ENCODE results near the gene PNISR.

The PNISR gene

DNA sequence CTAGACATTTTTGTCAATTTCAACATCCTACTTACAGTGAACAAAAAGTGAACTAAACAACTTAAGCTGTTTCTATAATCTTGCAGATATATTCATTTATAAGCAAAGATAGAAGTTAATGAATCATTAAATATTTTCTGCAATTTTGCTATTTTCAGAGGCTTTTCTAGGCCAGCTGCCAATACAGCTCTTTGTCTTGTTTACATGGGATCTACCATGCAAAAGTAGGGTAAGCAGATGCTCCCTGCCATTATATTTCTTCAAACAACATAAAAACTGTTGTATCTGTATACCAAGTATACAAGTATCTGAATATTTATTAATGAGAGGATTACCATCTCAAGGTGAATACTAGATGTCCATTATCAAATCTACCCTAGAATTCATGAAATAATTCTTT lies 15.4 kb downstream of the PNISR start:
- no peak for DNase-seq (ENCODE audit: low read depth)

DNA sequence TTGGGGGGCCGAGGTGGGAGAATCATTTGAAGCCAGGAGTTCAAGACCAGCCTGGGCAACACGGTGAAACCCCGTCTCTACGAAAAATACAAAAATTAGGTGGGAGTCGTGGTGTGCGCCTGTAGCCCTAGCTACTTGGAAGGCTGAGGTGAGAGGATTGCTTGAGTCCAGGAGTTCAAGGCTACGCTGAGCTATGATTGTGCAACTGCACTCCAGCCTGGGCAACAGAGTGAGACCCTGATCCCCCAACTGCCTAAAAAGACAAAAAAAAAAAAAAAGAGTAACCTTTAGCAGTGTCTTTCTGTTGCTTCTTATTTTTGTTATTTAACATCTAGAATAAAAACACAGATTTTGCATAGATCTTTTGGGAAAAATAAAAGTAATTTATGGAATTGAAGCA lies 18.0 kb downstream of the PNISR start:
- DNase-seq (ENCODE audit: low read depth), result no peak

DNA sequence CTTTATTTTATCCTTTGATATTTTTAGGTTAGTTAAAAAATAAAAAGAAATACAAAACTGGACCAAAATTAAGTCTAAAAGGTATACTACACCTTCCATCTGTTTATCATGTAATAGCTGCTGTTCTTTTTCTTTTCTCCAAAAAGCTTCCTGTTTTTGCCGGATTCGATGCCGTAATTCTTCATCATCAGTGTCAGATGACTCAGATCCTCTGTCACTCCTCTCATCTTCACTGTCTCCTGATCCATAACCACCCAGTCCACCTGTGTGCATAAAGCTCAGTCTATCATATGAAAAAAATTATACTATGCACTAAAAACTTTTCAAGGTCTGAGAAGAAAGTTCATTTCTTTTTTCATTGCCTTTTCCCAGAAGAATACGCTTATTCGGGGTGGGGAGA lies 22.7 kb downstream of the PNISR start:
- no peak for DNase-seq (ENCODE audit: low read depth)

DNA sequence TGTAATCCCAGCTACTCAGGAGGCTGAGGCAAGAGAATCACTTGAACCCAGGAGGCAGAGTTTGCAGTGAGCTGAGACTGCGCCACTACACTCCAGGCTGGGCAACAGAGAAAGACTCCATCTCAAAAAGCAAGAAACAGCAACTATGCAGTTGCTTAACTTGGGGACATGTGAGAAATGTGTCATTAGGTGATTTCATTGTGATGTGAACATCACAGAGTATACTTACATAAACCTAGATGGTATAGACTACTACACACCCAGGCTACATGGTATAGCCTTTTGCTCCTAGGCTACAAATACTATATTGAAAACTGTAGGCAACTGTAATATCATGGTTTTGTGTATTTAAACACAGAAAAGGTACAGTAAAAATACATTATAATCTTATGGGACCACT lies 27.8 kb downstream of the PNISR start:
- DNase-seq (ENCODE audit: low read depth), result no peak

DNA sequence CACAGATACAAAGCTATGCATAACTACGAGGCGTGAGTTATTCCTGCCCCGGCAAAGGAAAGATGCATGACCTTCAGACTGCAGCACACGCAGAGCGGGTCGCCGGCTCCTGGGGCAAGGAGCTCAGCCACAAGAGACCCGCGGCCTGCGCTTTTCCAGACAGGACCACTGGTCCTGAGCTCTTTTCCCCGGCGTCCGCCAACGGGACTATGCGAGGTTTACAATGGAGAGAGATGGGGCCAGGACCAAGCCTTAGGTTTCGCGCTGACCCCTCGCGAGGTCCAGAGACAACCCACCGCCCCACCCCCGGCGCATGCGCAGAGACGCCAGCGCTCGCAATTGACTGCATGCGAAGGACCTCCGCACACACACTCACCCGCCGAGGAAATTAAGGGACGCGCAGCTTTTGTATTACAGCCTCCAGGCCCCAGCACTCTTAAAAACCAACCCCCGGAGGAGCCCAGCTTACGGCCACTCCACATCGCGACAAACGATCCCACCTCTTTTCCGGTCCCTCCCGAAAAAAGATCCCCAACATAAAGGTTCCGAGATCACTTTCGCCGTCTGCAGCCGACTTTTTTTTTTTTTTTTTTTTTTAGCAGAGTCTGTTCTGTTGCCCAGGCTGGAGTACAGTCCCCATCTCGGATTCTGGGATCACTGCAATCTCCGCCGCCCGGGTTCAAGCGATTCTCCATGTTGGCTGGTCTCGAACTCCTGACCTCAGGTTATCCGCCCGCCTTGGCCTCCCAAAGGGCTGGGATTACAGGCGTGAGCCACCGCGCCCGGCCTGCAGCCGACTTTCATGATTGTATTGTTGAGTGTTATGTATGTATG lies 31.2 kb downstream of the PNISR start, which contains the start of gene COQ3:
TSS of gene COQ3 (minus strand) at position 498 of the 834 bp plus-strand sequence. CDS start at position 482, 16 bp downstream.
- peak; percentile 40 for DNase-seq (ENCODE audit: low read depth)

DNA sequence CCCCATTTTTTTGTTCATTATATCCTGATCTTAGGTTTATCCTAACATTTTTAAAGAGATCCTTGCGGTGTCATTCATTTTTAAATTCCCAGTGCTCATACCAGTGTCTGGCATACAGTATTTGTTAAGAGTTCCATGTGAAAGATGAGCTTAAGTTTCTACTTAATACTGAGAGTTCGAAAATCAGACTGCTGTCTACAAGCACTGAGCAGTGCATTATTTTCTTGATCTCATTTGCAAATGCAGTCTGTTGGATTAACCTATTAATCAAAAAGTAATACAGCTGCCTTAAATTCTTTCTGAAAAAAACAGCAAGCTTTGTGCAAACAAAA lies 31.8 kb downstream of the PNISR start:
- no peak for DNase-seq (ENCODE audit: low read depth)

DNA sequence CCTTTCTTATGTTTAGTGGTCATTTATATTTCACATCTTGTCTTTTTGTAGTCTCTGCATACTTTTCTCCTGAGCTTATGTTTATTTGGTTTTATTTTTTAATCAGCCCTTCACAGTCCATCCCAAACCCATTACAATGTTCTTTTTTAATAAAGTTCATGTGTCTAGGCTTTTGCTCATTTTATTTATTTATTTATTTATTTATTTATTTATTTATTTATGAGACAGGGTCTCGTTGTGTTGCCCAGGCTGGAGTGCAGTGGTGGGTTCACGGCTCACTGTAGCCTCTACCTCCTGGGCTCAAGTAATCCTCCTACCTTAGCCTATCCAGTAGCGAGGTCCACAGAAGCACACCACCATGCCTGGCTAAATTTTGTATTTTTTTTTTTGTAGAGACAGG lies 34.2 kb downstream of the PNISR start:
- DNase-seq (ENCODE audit: low read depth), result no peak

DNA sequence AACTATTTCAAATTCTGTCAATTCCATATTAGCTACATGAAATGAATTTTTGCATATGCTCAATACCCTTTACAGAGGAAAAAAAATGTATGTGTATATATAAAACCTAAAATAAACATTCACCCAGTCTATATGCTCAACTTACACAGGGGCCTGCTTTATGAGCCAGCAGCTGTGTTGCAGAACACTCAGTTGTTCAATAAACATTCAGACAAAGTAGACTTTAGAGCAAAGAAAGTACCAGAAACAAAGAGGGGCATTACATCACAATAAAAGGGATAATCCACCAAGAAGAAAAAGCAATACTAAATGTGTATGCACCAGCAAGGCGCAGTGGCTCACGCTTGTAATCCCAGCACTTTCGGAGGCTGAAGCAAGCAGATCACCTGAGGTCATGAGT lies 40.6 kb downstream of the PNISR start:
- DNase-seq (ENCODE audit: low read depth), result no peak

DNA sequence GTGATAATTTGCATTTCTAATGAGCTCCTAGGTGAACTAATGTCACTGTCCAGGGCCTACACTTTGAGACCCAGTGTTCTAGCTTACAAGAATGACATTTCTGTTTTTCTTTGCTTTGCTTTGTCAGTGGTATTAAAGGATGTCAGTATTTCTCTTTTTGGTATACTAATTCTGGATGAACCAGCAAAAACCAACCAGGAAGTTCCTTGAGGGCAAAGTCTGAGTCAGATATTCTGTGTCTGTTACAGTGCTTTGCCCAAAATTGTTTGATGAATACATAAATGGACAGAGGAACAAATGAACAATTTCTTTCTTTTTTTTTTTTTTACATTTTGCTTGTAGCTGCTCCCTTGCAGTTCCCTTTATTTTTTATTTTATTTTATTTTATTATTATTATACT lies 46.5 kb downstream of the PNISR start:
- DNase-seq (ENCODE audit: low read depth), result no peak

DNA sequence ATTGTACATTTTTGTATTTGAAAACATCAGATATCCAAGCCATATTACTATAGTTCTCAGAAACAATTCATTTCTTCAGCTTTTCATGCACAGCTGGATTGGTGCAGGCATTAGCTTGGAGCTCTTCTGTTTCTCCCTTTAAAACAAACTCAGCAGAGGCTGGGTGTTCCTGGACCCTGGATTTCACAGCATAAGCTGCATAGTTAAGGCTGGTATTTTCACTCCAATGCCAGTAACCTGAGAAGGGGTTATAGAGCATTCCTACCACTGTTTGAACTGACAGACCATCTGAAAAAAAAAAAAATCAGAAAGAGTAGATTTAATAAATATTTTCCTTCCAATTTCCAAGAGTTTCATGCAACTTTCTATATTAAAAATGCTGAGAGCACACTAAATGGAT lies 55.6 kb downstream of the PNISR start:
- no peak for DNase-seq (ENCODE audit: low read depth)

DNA sequence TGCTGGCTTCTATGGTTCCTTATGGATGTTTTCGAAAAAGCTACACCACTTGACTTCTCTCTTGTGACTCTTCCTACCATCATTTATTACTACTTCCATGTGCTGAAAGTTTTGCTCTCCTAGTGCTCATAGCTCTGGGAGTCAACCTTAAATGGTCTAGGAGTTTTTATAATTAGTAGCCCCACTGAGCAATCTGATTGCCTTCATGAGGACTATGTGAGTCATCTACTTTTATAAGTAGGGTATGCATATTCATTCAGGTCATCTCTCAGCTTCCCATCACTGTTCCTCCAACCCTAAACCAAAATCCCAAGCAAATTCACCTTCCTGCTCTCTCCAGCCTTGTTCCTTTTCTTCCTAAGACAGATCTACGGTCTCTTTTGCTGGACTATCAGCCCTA lies 58.3 kb downstream of the PNISR start:
- no peak for DNase-seq (ENCODE audit: low read depth)

DNA sequence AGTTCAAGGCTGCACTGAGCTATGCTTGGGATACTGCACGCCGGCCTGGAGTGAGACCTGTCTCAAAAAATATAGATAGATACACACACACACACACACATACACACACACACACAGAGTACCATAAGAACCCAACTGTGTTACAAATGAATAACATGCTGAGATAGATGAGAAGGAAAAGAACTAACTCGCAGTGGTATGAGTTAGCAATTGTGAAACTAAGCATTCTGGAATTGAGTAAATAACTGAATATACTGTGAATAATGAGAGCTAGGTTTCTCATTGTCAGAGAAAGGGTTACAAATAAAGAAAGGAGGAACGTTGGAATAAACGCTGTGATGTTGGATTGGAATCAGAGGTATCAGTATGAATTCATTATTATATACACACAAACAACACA lies 61.1 kb downstream of the PNISR start:
- no peak for DNase-seq (ENCODE audit: low read depth)

DNA sequence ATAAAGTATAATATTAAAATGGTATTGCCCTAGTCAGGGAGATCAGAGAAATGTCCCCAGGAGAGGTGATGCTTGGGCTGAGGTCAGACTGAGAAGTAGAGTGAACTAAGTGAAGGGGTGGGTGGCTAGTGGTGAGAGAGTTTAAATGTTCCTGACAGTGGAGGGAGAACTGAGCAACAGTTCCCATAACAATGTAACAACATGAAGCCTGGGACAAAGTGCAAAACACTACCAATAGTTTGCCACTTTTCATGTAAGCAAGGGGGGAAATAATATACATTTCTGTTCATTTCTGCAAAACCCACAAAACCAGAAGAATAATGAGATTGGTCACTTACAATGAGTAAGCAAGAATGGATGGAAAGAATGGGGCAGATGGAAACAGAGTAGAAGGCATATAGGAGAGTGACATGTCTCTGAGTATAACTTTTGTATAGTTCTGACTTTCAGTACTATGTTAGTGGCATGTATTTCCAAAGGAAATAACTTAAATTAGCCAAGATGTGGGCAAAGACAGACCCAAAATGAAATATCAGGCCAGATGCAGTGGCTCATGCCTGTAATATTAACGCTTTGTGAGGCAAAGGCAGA lies 62.3 kb downstream of the PNISR start:
- no peak for DNase-seq (ENCODE audit: low read depth)

DNA sequence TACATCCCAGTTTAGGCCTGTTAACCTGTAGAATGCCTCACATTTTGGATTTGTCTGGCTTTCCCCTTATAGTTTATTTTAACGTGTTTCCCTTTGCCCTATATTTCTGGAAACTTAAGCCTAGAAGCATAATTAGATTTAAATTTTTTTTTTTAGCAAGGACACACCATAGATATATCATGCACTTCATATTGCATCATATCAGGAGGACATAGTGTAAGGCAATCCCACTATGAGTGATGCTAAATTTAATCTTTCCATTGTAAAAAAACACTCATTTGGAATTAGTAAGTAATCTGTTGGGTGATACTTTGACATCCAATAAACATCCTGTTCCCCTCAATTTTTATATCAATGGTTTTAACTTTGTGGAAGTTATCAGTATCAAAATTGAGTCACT lies 65.3 kb downstream of the PNISR start:
- no peak for DNase-seq (ENCODE audit: low read depth)

DNA sequence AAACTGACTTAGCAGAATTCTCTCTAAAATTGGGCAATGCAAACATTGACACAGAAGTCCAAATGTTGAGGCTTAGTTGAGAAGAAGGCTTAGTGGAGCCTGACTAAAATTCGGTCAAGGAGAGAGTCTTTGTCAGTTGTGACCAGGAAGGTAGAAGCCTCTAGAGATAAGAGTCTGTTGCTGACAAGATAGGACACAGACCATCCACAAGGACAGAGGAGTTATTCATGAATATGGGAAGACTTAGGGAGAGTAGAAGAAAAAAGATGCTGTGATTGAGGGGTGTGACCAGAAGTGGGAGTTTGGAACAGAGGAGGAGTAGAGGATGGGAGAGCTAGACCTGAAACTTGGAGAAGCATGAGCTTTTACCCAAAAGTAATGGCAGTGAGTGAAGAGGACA lies 68.5 kb downstream of the PNISR start:
- DNase-seq (ENCODE audit: low read depth), result no peak

DNA sequence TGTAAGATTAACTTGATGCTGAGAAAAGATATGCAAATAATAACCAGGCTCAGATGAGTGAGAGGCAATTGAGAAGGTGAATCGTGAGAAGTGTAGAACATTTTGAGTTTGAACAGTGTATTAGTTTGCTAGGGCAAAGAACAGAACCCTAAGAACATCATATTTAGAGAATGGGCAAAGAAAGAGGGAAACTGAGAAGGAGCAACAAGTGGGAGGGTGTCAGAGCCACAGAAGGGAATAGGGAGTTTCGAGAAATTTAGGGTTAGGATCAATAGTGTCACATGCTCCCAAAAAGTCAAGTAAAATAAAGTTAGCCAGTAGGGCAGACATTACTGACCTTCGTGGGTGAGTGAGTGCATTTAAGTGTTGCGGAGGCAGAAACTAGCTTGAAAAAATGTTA lies 70.1 kb downstream of the PNISR start:
- DNase-seq (ENCODE audit: low read depth), result no peak

DNA sequence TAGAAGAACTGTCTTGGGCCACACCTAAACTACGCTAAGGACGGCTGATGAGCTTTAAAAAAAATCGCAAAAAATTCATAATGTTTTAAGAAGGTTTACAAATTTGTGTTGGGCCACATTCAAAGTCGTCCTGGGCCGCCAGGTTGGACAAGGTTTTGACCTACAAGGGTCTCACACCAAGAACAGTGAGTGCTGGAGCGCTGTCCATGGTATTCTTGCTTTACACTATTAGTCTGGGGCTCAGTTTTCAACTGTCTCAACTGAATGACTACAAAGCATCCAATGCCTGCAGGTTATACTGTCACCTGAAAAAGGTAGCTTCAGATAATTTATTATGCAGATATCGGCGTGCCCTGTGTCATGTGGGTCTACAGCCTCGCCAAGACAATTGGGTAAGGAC lies 72.0 kb downstream of the PNISR start:
- DNase-seq (ENCODE audit: low read depth), result no peak

DNA sequence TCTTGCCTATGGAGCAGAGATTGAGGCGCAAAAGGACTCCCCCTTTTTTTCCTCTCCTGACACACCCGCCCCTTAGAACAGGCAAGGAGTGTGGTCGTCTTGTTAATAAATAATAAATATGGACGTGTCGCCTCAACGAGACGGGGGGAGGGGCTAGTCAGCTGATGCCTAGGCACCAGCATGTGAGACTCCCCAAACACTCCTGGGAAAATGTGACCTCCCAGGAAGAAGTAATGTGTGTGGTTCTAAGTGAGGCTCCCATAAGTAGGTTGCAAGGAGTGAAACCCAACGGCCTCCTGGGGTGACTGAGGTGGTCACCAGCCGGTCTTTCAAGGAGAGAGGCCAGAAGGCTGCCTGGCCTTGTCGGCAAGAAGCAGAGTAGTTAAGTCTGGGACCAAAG lies 74.5 kb downstream of the PNISR start:
- DNase-seq (ENCODE audit: low read depth), result no peak

DNA sequence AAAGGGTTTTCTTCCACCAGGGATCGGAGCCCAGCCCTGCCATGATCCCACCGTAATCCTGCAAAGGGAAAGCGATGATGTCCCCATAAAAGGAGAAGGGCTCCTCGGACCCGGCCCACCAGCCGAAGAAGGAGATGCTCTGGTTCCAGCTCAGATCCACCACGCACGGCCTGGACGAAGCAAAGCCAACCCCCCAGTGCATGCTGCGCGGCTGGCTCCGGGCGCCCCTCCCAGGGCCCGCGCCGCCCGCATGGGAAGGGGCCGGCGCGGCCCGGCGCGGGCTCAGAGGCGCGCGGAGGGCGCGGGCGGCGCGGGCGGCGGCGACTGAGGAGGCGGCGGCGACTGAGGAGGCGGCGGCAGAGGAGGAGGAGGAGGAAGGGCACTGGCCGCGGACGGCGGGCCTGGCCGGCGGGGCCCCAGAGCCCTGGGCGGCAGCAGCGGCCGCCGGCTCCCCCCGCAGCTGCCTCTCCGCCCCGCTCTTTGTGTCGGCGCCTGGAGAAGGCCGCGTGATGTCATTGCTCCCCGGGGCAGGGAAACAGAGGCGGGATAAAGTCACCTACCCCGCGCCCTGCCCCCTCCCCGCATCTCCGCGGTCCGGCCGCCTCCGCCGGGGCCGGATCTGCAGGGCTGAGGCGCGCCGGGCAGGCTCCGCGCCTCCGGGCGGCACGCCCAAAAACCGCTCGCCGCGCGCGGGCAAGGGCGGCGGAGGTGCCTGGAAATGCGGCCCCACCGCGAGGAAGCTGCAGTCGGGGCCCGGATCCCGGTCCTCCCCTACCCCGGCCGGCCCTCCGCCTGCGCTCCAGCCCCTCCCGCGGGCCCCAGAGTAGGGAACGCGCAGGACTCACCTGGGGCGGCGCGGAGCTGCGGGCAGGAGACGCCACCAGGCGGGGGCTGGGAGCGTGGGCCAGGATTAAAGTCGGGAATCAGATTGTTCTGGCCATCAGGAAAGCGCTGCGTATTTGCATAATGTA lies 75.7 kb downstream of the PNISR start, which contains the start of gene FAXC:
TSS of gene FAXC (minus strand) at position 504 of the 971 bp plus-strand sequence. CDS start at position 202, 302 bp downstream.
- DNase-seq (ENCODE audit: low read depth), result no peak

DNA sequence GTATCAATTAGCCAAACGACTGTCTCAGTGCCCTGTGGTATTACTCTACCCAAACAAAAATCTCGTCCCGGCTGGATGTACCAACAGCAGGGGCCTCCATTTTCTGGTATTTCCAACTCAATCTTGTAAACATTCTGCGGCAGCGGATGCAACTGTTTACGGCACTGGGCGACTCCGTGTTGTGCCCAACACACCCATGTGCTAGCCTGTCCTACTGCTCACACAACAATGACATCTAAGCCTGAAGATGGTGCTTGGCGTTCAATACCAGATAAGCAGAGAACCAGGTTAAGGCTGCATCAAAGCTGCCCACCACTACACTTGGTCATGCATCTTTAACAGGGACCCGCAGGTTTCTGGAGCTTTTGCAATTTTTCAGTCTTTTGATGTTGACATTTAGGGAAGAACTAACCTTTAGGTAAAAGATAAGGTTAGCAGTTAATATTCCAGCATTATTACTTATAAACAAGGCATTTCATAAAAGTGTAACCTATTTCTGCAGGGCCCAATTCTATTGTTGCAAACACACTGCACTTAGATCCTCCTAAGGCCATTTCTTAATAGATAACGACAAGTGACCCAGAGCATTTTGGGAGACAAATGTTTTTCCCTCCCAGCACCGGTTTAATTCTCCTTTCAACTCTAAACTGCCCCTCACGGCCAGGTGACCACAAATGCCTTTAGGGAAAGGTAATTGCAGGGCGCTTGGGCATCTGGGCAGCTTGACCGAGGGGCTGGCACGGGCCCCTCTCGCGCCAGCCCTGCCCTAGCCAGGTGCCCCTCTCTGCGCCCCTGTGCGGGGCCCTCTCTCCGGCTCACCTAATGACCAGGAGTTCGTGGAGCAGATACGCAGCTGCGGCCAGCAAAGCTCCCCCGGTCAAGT lies 76.6 kb downstream of the PNISR start:
- DNase-seq (ENCODE audit: low read depth), result no peak
